Mesothelial cell of epicardium (in vitro differentiated cells): ENCODE results near the gene F9. TPM values are rescaled to one million over a fixed set of nuclear protein-coding genes. Genes with fewer than 3 reads are reported as not detected.

Experiments
- DNase-seq, 2 experiments: peaks; one replicate each; pipeline ENCODE4 v3.0.0; 2021; ENCODE audit warnings: low spot score in 2 of 2; ENCODE audit not compliant: unreplicated experiment in 2 of 2
- H3K27ac Mint-ChIP-seq: 2 replicates; pipeline ENCODE4 v1.8.0; 2021; ENCODE audit warnings: mixed read lengths
- H3K27me3 Mint-ChIP-seq: 2 replicates; pipeline ENCODE4 v1.8.0; 2021; ENCODE audit warnings: low read depth, mixed read lengths
- H3K36me3 Mint-ChIP-seq: 2 replicates; pipeline ENCODE4 v1.8.0; 2021; ENCODE audit warnings: mixed read lengths
- H3K4me1 Mint-ChIP-seq: 2 replicates; pipeline ENCODE4 v1.8.0; 2021; ENCODE audit warnings: mixed read lengths
- H3K4me3 Mint-ChIP-seq: 2 replicates; pipeline ENCODE4 v1.8.0; 2021; ENCODE audit warnings: mild to moderate bottlenecking, moderate library complexity, mixed read lengths
- H3K9me3 Mint-ChIP-seq: 2 replicates; pipeline ENCODE4 v1.8.0; 2021; ENCODE audit warnings: mixed read lengths
- total RNA-seq: library from RNA; stranded (reverse); gene quantifications from 3 replicates; pipeline ENCODE4 v1.2.1, GENCODE V29; 2021
- TF ChIP-seq, protein P1 (sequence below): fragments of 200-600 bp; sonication (generic); IDR thresholded peaks from one replicate; pipeline ENCODE4 v1.5.0; 2021; ENCODE audit warnings: antibody characterized with exemption; ENCODE audit not compliant: unreplicated experiment

Gene F9
- total RNA-seq, 1 donor from 2014 or later: not detected

DNA sequence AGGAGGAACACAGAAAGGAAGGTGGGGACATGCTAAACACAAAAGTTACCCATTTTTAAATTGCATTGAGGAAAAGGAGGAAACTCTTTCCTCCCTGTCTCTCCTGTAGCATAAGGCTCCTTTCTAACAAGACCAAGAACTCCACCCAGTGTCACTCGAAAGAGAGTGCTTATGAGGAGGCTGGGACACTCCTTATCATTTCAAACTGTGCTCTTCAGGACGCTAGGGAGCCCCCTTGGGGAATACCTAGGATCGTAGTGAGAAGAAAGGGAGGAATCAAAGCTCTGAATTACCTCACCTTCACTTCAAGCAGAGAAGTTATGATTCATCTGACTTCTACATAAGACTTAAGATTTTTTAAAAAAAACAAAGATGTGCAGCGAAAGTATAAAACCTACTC, 65.5 kb downstream of the F9 start:
- Mint-ChIP-seq H3K27me3 (no peaks in the 10 kb centered on the region), H3K4me1 (no peaks in the 10 kb centered on the region), H3K4me3 (no peak overlapping the region), H3K36me3 (no peaks in the 10 kb centered on the region), H3K27ac (no peak overlapping the region), H3K9me3 (peaks cover 22% of the 10 kb centered on the region)
- DNase-seq: no peak
- TF ChIP-seq, protein P1, sequence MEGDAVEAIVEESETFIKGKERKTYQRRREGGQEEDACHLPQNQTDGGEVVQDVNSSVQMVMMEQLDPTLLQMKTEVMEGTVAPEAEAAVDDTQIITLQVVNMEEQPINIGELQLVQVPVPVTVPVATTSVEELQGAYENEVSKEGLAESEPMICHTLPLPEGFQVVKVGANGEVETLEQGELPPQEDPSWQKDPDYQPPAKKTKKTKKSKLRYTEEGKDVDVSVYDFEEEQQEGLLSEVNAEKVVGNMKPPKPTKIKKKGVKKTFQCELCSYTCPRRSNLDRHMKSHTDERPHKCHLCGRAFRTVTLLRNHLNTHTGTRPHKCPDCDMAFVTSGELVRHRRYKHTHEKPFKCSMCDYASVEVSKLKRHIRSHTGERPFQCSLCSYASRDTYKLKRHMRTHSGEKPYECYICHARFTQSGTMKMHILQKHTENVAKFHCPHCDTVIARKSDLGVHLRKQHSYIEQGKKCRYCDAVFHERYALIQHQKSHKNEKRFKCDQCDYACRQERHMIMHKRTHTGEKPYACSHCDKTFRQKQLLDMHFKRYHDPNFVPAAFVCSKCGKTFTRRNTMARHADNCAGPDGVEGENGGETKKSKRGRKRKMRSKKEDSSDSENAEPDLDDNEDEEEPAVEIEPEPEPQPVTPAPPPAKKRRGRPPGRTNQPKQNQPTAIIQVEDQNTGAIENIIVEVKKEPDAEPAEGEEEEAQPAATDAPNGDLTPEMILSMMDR: no peak

DNA sequence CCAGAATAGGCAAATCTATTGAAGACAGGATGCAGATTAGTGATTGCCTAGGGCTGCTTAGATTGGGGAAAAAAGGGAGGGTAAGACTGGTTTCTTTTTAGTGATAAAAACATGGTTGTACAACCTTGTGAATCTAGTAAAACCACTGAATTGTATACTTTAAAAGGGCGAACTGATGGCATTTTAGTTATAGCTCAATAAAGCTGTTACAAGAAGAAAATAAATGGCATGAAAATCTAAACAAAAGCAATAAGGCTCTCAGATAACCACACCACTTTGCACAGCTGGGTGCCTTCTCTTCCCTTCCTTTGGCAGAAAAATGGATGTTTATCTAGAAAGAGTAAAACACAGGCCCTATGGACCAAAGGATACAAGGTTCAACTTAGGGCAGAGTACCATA, 69.6 kb downstream of the F9 start:
- Mint-ChIP-seq H3K9me3 (peaks cover 40% of the 10 kb centered on the region), H3K36me3 (no peaks in the 10 kb centered on the region), H3K4me1 (no peaks in the 10 kb centered on the region), H3K4me3 (no peak overlapping the region), H3K27ac (no peak overlapping the region), H3K27me3 (no peaks in the 10 kb centered on the region)
- TF ChIP-seq, protein P1: no peak
- DNase-seq: no peak

Other genes starting within 250 kb of the F9 start
- 0.11 to 0.16 TPM in 2 of 3 replicates, not detected in the other for gene MCF2, start 177.4 kb downstream of the F9 start, total RNA-seq